GM23338 (cell line): ENCODE data around the gene C9orf85. TPM values are rescaled to one million over a fixed set of nuclear protein-coding genes. Genes with fewer than 3 reads are reported as not detected.

Source experiments
- ATAC-seq: fragments of 200-7000 bp; cut with Tn5 transposase; 3 replicates; pipeline ENCODE4 v1.9.1; 2020
- DNase-seq: peaks from one replicate; pipeline ENCODE4 v3.0.0-alpha.2; 2015; ENCODE audit warnings: low spot score
- H2AFZ ChIP-seq: fragments of 200-600 bp; sonication (generic); 2 replicates; pipeline ENCODE4 v1.8.0; 2016; ENCODE audit warnings: antibody characterized with exemption, mild to moderate bottlenecking, moderate library complexity
- H3F3A ChIP-seq: fragments of 200-600 bp; sonication (generic); replicated peaks from 2 replicates; pipeline ENCODE4 v1.8.0; 2017; ENCODE audit warnings: antibody characterized with exemption, mixed run types, low read depth
- H3K27ac ChIP-seq: fragments of 200-600 bp; sonication (generic); 2 replicates; pipeline ENCODE4 v1.6.1; 2016; ENCODE audit warnings: low read depth
- H3K27me3 ChIP-seq: fragments of 200-600 bp; sonication (generic); 2 replicates; pipeline ENCODE4 v1.8.0; 2016; ENCODE audit warnings: mild to moderate bottlenecking, mixed run types, moderate library complexity; ENCODE audit not compliant: insufficient read depth
- H3K36me3 ChIP-seq: fragments of 200-600 bp; sonication (generic); 2 replicates; pipeline ENCODE4 v1.8.0; 2016; ENCODE audit warnings: mild to moderate bottlenecking; ENCODE audit not compliant: insufficient read depth
- H3K4me1 ChIP-seq: fragments of 200-600 bp; sonication (generic); 2 replicates; pipeline ENCODE4 v1.8.0; 2016; ENCODE audit warnings: mild to moderate bottlenecking, moderate library complexity; ENCODE audit not compliant: insufficient read depth
- H3K4me2 ChIP-seq: fragments of 200-600 bp; sonication (generic); 2 replicates; pipeline ENCODE4 v1.7.1; 2017; ENCODE audit warnings: mixed run types
- H3K4me3 ChIP-seq: fragments of 200-600 bp; sonication (generic); 2 replicates; pipeline ENCODE4 v1.6.1; 2016; ENCODE audit warnings: mixed run types
- H3K79me2 ChIP-seq: fragments of 200-600 bp; sonication (generic); replicated peaks from 2 replicates; pipeline ENCODE4 v1.8.0; 2017; ENCODE audit warnings: mild to moderate bottlenecking; ENCODE audit not compliant: insufficient read depth
- H3K9me2 ChIP-seq: fragments of 200-600 bp; sonication (generic); 2 replicates; pipeline ENCODE4 v1.8.0; 2017; ENCODE audit not compliant: insufficient read depth
- H4K20me1 ChIP-seq: fragments of 200-600 bp; sonication (generic); replicated peaks from 2 replicates; pipeline ENCODE4 v1.8.0; 2017; ENCODE audit warnings: mild to moderate bottlenecking; ENCODE audit not compliant: insufficient read depth
- H3K27ac Mint-ChIP-seq: 2 replicates; pipeline ENCODE4 v1.8.0; 2020; ENCODE audit warnings: inconsistent platforms, mild to moderate bottlenecking, moderate library complexity, mixed read lengths
- H3K27me3 Mint-ChIP-seq: 3 replicates; pipeline ENCODE4 v1.8.0; 2022; ENCODE audit warnings: low read depth, mild to moderate bottlenecking, moderate library complexity, mixed read lengths, inconsistent platforms; ENCODE audit not compliant: insufficient read depth, poor library complexity
- H3K36me3 Mint-ChIP-seq: 3 replicates; pipeline ENCODE4 v1.8.0; 2021; ENCODE audit warnings: low read depth, mild to moderate bottlenecking, inconsistent platforms, moderate library complexity, mixed read lengths
- H3K4me1 Mint-ChIP-seq: 3 replicates; pipeline ENCODE4 v1.8.0; 2020; ENCODE audit warnings: mild to moderate bottlenecking, inconsistent platforms, mixed read lengths
- H3K4me3 Mint-ChIP-seq: 3 replicates; pipeline ENCODE4 v1.8.0; 2021; ENCODE audit warnings: moderate library complexity, mild to moderate bottlenecking, inconsistent platforms, mixed read lengths
- H3K9me3 Mint-ChIP-seq: 3 replicates; pipeline ENCODE4 v1.8.0; 2020; ENCODE audit warnings: moderate library complexity, mild to moderate bottlenecking, inconsistent platforms, mixed read lengths
- CREB1 ChIP-seq: fragments of 250-450 bp; sonication (Bioruptor Pico); IDR thresholded peaks from 2 replicates; pipeline ENCODE4 v1.5.0; 2020; ENCODE audit warnings: low read depth, mild to moderate bottlenecking, moderate library complexity
- CTCF ChIP-seq, 2 experiments: fragments of 200-600 bp in 1 of 2; sonication (generic) in 1 of 2; conservative IDR thresholded peaks; 2 replicates each; pipeline versions ENCODE4 v1.5.1 to v1.6.1; 2016 to 2017; ENCODE audit warnings: antibody characterized with exemption in 2 of 2, low read depth in 2 of 2, mild to moderate bottlenecking in 2 of 2, moderate library complexity in 1 of 2
- ETS1 ChIP-seq: IDR thresholded peaks from 2 replicates; pipeline ENCODE4 v1.6.1; 2016; ENCODE audit warnings: antibody characterized with exemption
- EZH2 ChIP-seq: fragments of 200-600 bp; sonication (generic); IDR thresholded peaks from one replicate; pipeline ENCODE4 v1.8.0; 2017; ENCODE audit warnings: antibody characterized with exemption, mild to moderate bottlenecking, low read depth; ENCODE audit not compliant: unreplicated experiment
- EZH2phosphoT487 ChIP-seq: fragments of 200-600 bp; sonication (generic); IDR thresholded peaks from one replicate; pipeline ENCODE4 v1.8.1; 2018; ENCODE audit warnings: antibody characterized with exemption; ENCODE audit not compliant: unreplicated experiment
- JUNB ChIP-seq: IDR thresholded peaks from one replicate; pipeline ENCODE4 v1.6.1; 2016; ENCODE audit warnings: antibody characterized with exemption; ENCODE audit not compliant: unreplicated experiment
- NANOG ChIP-seq: IDR thresholded peaks from 2 replicates; pipeline ENCODE4 v1.6.1; 2016; ENCODE audit warnings: antibody characterized with exemption, borderline replicate concordance
- POLR2AphosphoS5 ChIP-seq: IDR thresholded peaks from 2 replicates; pipeline ENCODE4 v1.6.1; 2016; ENCODE audit warnings: antibody characterized with exemption, low read depth
- STAT1 ChIP-seq: IDR thresholded peaks from one replicate; pipeline ENCODE4 v1.6.1; 2016; ENCODE audit warnings: antibody characterized with exemption; ENCODE audit not compliant: unreplicated experiment
- ZNF114 ChIP-seq: fragments of 250-450 bp; sonication (Bioruptor Pico); IDR thresholded peaks from 2 replicates; pipeline ENCODE4 v1.5.0; 2020; ENCODE audit warnings: mild to moderate bottlenecking, moderate library complexity
- ZNF331 ChIP-seq: fragments of 250-450 bp; sonication (Bioruptor Pico); IDR thresholded peaks from 2 replicates; pipeline ENCODE4 v1.5.0; 2020; ENCODE audit warnings: low read depth, mild to moderate bottlenecking, moderate library complexity
- ZNF462 ChIP-seq: fragments of 250-450 bp; sonication (Bioruptor Pico); IDR thresholded peaks from 2 replicates; pipeline ENCODE4 v1.5.0; 2020; ENCODE audit warnings: mild to moderate bottlenecking, moderate library complexity
- long read RNA-seq: library from polyadenylated mRNA; unstranded; transcript quantifications from one replicate; pipeline ENCODE4 v2.0.0, GENCODE V29; 2020; ENCODE audit not compliant: unreplicated experiment
- polyA plus RNA-seq: library from polyadenylated mRNA; unstranded; fragments of >200 nt; fragmentation: Nextera tagmentation; extraction: Ambion mirVana; gene quantifications from 2 replicates; pipeline ENCODE4 v1.2.1, GENCODE V29; 2016
- total RNA-seq: library from RNA; depleted of rRNA; stranded (reverse); fragments of >200 nt; shearing (Covaris generic); gene quantifications from 2 replicates; pipeline ENCODE4 v1.2.3, GENCODE V29; 2014; rRNA removed

C9orf85 gene
- total RNA-seq (10.3 and 18.5 TPM in 2 replicates), polyA plus RNA-seq (20.8 and 21.5 TPM in 2 replicates)
- long read RNA-seq, transcript C9orf85-201 (4 exons, 1,279 nt) = major isoform, 7 of 11 reads
- long read RNA-seq, partial matches to known transcripts = 0 of 11 reads
- long read RNA-seq, other reads (novel, unspliced or antisense) = 4 of 11 reads

GRCh38 chr9:71911061-71911907 is at the start of gene C9orf85, which contains the start of gene ABHD17B:
C9orf85 (plus strand) TSS chr9:71911639; CDS start chr9:71911735, 96 bp downstream.
ABHD17B (minus strand) TSS chr9:71911193; CDS start chr9:71875080, 36,113 bp downstream.
- peak within 1 kb of the TSS; percentile 100 for H3K4me3 Mint-ChIP-seq
- peak within 1 kb of the TSS; percentile 99 for H3K27ac Mint-ChIP-seq
- Histone ChIP-seq H3K4me3 (peak within 1 kb of the TSS; percentile 89), H3K9me2 (no peaks in the 10 kb centered on the region), H3K27ac (peak within 1 kb of the TSS; percentile 95), H2AFZ (no peak within 1 kb of the TSS), H3K79me2 (peaks cover 94% of the 10 kb centered on the region), H3K27me3 (no peaks in the 10 kb centered on the region), H4K20me1 (peaks cover 36% of the 10 kb centered on the region), H3K4me1 (peaks cover 38% of the 10 kb centered on the region), H3F3A (peaks cover 7% of the 10 kb centered on the region), H3K36me3 (peaks cover 2% of the 10 kb centered on the region; the same call in 1 of the 2 replicates), H3K4me2 (peak within 1 kb of the TSS; percentile 81)
- peaks cover 13% of the 10 kb centered on the region for H3K36me3 Mint-ChIP-seq
- peaks cover 14% of the 10 kb centered on the region for H3K27me3 Mint-ChIP-seq
- peaks cover 44% of the 10 kb centered on the region for H3K4me1 Mint-ChIP-seq
- DNase-seq (peak; percentile 100), ATAC-seq (peak; percentile 93)
- H3K9me3 Mint-ChIP-seq = no peaks in the 10 kb centered on the region; the same call in 1 of the 3 replicates
- TF ChIP-seq EZH2 (no peak), POLR2AphosphoS5 (peak; percentile 100), ZNF331 (CRISPR knock-in tag) (no peak), CREB1 (0 out of 2 replicates have a peak, but pooled peaks have one; percentile 4), STAT1 (no peak), ZNF114 (CRISPR knock-in tag) (0 out of 2 replicates have a peak, but pooled peaks have one; percentile 42), NANOG (no peak), EZH2phosphoT487 (no peak), ETS1 (peak; percentile 49; the same call in 1 of the 2 replicates), ZNF462 (no peak), CTCF (conservative IDR thresholded peaks at IDR 0.05; ENCODE audit: low read depth in 2 of 2) (no peak), JUNB (no peak)
